HG03196 (cell line): ENCODE measurements around the gene FGF1.

ENCODE experiments used
- ATAC-seq: cut with Tn5 transposase; IDR thresholded peaks from one replicate; pipeline ENCODE4 v1.9.1; 2021; ENCODE audit not compliant: unreplicated experiment

FGF1 gene

DNA sequence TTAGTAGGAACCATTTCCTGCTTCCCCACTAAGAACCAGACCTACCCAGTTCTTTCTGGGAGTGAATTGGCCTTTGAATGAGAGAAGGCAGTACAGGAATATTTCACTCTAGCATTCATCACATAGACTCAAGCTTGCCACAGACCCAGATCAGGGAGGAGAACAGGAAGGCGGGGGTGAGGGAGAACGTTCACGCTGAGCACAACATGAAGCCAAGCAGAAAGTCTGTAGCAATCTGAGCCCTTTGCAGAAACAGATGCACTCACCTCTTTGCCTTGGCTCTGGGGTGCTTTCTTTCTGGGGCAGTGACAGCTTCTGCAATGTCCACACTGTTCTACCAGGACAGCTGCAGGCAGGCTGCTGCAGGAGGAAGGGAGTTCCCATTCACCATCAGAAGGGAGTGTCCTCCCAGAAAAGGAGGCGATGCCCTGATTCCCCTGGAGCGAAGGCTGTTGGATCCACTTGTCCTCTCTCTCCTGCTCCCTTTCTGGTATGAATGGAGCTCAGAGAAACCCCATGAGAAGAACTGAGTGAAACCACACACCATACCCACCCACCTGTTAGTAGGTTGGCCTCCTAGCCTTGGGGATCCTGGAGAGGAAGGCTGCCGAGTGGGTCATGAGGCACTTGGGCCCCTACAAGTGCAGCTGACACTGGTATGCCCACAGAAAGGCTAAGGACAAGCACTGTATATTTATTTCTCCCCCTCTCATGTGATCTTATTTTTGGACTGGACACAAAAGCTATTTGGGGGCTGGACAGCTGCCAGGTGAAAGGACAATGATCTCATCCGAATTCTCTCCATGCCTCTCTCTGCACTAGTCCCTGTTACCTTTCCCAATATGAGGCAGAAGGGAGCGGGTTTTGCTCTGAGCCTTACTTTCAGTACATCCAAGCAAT is 11.7 kb upstream of the FGF1 start:
- no peak for ATAC-seq

DNA sequence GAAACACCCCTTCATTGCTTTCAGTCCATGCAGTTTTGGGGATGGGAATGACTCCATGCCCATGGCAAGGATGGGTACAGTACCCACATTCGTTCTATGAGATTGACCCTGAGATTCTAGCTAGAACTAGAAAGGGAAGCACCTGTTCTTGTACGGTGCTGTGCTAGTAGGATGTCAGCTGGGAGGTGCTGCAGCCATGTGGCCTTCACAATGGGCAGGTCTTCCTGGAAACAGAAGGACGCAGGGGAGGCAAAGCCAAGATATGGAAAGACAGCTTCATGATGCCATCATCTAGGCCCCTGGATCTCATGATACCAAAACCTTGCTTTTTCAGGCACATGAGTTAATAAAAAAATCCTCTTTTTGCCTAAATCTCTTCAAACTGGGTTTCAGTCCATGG is 10.5 kb upstream of the FGF1 start:
- ATAC-seq, result no peak

DNA sequence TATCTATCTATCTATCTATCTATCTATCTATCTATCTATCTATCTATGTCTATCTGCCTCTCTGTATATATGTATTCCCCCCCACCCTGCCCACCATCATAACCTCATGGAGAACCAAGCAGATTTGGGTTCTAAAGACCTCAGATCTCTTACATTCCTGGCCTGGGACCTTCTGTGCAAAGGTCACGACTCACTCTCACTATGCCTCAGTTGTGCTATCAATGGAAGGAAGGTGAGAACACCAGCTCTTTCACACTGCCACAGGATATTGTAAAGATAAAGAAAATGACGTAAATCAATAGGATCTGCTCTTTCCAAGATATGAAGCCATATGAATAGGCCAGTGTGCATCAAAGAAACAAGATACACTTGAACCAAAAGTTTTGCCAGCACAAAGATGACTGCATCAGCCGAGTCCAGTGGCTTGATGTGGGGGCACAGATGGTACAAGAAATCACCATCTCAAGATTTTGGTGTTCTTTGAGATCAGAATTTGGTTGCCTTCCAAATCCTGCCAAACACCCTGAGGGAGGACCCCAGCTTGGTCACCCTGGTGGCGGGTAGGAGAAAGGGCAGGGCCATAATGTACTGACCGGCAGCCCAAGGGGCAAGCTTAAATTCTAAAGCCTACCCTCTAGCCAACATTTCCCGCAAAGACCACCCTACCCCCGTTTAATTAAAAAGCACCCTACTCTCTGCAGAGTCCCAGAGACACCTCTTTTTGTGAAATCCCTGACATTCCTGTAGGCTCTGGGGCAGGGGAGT is 8.4 kb upstream of the FGF1 start:
- no peak for ATAC-seq

DNA sequence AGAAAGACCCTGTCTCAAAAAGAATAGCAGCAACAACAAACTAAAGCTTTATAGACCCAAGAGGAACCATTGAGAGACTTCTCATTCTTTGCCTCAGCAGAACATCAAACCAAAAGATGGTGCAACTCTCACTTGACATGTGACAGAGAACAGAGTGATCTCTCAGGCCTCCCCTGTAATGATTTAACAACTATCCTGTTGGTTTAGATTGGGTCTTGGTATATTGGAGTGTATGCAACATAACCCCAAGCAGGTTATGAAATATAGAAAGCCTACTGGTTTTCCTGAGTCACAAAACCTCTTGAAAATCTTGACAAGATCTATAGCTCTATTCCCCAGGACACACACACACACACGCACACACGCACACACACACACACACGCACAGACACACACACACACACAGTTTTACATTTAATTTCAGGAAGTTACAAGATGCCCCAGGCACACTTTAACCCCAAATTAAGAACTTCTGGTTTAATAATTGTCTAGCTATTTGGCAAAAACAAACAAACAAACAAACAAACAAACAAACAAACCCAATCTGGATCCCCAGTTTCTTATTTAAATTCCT is 6.5 kb upstream of the FGF1 start:
- no peak for ATAC-seq

- no peak for ATAC-seq
Observed at GRCh38 chr5:142690667-142691066, 4.8 kb upstream of the FGF1 start.

GRCh38 chr5:142689081-142689480 is 3.2 kb upstream of the FGF1 start:
- ATAC-seq, result no peak

- ATAC-seq, result no peak
Observed at GRCh38 chr5:142688281-142688989, 2.5 kb upstream of the FGF1 start.

DNA sequence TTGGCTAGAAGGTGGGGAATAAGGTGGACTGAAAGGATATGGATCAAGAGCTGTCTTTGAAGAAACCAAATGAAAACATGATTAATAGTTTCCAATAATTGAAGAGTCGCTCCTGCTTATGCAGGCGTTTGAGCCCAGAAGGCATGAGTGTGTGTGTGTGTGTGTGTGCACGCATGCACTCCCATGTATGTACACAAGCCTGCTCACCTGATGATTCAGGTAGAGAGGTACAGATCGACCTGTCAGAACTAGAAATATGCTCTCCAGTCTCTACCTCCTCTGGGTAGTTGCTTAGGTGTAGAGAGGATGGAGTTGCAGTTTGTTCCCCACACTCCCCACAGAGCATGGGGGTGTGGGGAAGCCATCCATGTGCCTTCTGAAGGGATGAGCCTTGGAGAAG is 1.1 kb upstream of the FGF1 start:
- no peak for ATAC-seq

GRCh38 chr5:142686210-142686734 is 382 bp upstream of the FGF1 start:
- no peak for ATAC-seq

DNA sequence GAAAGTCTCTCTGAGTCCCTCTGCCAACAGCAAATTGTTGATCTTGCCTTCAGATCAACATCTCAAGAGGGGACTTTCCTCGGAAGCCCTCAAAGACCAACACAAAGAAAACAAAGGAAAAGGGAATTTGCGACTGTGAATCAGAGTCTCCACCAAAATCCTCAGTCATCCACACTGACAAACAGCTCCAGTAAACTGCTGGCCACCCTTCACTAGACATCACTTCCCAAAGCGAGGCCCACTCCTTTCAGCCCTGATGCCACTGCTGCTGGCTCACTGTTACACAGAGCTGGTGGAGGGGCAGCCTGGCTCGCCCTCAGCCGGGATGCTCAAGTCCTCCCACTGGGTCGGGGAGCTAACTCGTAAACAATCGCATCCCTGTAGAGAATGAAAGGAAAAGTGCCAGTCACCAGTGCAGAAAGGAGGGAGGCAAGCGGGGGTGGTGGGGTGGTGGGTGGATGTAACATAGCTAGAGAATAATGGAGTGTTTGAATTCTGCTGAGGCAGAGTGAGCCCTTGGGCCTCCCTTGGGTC is 1.3 kb downstream of the FGF1 start:
- no peak for ATAC-seq

DNA sequence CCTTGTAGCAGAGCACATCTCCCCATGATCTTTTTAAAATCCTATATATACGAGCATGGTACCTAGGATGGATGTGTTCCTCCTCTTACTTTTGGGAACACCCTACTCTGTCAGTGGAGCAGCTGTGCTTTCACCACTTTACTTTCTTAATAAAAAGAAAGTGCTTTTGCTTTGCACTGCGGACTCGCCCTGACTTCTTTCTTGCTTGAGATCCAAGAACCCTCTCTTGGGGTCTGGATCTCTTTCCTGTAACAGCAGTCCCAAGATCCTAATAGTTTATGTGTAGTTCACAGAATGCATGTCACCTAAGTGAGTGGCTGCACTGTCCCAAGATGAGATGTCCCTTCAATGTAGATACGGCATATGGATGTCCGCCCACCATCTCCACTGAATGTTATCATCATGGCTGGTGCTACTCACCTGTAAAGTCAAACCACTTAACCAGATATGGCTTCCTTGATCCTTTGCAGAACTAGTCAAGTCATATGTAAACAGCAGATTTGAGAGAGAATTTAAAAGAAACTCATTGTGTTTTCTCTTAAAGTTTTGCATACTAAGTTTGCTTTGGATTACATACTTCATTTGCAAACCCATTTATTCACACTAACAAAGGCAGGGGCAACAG is 1.9 kb downstream of the FGF1 start:
- no peak for ATAC-seq

DNA sequence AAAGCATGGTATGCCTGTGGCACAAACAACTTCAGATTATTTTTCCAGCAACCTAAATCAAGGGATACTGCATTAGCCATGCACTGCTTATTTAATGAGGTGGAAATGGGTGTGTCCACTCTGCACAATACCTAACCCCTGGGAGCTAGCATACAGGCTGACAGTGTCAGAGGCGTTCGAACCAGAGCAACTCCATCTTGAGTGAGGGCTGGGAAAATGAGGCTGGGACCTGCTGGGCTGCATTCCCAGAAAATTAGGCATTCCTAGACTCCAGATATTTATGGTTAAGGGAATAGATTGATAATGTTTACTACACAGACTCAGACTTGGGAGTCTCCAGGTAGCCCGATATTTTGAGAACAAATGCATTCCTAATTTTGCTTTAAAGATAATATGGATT is 2.8 kb downstream of the FGF1 start:
- ATAC-seq, result no peak

- ATAC-seq, result no peak
Observed at GRCh38 chr5:142680605-142681259, 5.2 kb downstream of the FGF1 start.

GRCh38 chr5:142679744-142680143 is 6.1 kb downstream of the FGF1 start:
- no peak for ATAC-seq

DNA sequence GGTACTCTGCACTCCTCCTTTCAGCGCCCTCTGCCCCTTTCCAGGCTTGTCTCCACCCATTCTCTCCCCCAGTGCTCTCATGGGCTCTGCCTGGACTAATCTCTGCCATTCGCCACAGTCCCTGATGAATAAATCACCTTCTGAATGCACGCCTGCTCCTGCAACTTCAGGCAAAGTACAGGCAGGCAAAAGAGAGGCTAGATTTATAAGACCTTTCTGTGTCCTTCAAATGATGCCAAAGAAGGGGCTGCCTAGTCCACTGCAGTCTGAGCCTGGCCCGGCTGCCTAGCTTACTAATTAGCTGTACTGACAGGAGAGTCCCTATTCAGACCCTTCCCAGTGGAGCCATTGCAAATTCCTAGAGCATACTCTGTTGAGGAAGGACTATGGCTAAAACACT is 7.4 kb downstream of the FGF1 start:
- no peak for ATAC-seq

GRCh38 chr5:142677198-142677597 is 8.7 kb downstream of the FGF1 start:
- ATAC-seq, result no peak

DNA sequence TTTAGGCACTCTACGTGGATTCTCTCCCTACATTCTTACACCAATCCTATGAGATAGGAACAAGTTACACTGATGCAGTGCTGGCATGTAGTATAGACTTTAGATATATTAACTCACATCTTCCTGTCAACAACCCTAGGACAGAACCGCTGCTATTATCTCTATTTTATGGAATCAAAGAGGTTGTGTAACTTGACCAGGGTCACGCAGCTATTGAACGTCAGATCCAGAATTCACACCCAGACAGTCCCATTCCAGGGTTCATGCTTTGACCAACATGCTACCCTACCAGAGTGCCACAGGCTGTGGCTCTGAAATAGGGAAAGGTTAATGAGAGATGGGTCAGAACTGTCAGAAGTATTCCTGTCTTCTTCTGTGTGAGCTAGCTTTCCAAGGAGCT is 9.6 kb downstream of the FGF1 start:
- no peak for ATAC-seq

DNA sequence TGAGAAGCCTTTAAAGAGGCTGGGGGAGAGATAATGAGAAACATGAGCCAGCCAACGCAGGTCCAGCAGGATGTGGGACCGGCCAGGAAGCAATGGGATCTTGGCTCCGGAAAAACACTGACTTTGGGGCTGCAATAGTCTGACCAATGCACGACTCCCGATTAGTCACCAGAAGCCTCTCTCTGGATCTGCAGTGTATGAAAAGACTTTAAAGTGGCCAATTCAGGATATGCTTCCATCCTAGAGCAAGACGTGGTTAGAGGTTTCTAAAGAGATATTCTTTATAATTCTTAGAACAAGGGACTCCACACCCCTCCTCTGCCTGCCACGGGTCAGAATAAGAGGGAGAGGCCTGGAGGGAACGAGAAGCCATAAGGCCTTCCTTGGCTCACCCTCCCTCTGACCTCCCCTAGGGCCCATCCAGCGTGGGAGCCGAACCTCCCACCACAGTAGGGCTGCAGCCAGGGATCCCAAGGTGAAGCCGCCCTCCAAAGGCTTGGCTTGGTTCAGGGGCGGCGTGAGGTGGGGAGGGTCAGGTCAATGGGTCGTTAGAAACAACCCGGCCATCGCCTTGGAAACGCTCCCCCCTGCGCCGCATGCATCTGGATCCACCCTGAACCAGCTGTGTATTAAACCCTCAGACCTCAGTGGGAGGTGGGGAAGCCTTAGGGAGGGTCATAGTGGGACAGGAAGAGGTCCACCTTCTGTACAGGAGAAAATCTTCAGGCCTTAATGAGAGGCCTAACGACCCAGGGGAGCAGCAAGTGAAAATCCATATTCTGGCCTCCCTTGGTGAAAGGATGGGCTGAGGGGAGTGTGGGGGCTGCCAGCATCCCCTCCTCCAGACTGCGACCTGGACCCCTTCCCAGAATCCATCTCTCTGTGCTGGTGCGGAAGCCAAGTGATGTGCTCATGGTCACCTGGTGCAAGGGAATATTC is 11.1 kb downstream of the FGF1 start:
- ATAC-seq, result no peak

DNA sequence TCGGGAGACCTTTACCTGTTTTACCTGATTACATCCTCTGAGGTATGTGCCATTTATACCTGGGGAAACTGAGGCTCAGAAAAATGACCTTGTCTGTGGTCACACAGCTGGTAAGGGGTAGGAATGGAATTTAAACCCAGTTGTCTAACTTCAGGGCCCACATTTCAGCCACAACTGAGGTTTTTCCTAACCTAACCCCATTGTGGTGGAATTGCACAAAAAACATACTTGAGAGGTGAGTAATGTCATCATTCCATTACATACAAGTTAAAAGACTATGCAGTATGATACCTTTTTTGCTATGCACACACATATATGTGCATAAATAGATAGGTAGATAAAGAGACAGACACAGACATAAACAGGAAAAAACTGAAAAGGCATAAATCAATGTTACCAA is 14.1 kb downstream of the FGF1 start:
- no peak for ATAC-seq
